Measurements from ENCODE around the gene RARB. TPM values are rescaled to one million over a fixed set of nuclear protein-coding genes. Genes with fewer than 3 reads are reported as not detected.

Gene RARB
- total and polyA plus RNA-seq, 9 of the 15 experiments (the other 6 are each of a cell fraction or from before 2014, with no cell fraction given), result 0.15 to 1.3 (median 0.27) TPM

DNA sequence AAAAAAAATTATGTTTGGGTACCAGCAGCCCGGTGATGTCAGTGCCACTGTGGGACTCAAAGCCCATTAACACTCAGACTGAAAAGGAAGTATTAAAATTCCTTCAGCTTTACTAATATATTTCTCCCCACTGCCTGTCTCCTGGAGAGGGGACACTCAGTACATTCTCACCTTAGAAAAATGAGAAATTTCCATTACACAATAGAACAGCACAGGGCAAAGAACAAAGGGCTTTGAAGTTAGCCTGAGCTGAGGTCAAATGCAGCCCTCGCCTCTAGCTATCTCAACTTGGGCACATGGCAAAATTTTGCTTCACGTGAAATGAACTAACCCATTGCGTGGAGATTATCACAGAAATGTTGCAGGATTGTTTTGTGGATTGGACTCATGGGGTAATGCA lies 80.8 kb downstream of the RARB start:
- 0% methylated on average over 4 of the region's 4 CpGs for WGBS (ENCODE audit: insufficient coverage, low coverage, missing lambda C conversion rate)
- no peak for FAIRE-seq
- Histone ChIP-seq H3K27me3 (ENCODE audit: control insufficient read depth in 2 of 2, insufficient read depth in 2 of 2, low read length in 2 of 2) (peaks cover 0 to 6% of the 10 kb centered on the region in 2 experiments; a peak in 2 of 5 replicates), H3K4me1 (replicated peaks in 1 of 2; ENCODE audit: control insufficient read depth in 2 of 2, insufficient read depth in 2 of 2, low read length in 2 of 2) (no peaks in the 10 kb centered on the region), H3K4me2 (ENCODE audit: insufficient read depth, low read length) (no peak overlapping the region), H3K9me1 (ENCODE audit: control insufficient read depth, insufficient read depth, low read length) (no peaks in the 10 kb centered on the region), H4K20me1 (replicated peaks; ENCODE audit: control insufficient read depth, insufficient read depth, low read length) (no peaks in the 10 kb centered on the region), H3K9me3 (replicated peaks; ENCODE audit: control insufficient read depth, insufficient read depth, low read depth, low read length) (no peaks in the 10 kb centered on the region), H2AFZ (ENCODE audit: low read depth, low read length) (no peak overlapping the region), H3K9ac (ENCODE audit: insufficient read depth in 1 of 2, low read depth in 2 of 2, low read length in 2 of 2) (no peak overlapping the region), H3K36me3 (ENCODE audit: control insufficient read depth, insufficient read depth, low read length) (no peaks in the 10 kb centered on the region), H3K27ac (ENCODE audit: extremely low read depth, low read depth, low read length) (no peak overlapping the region), H3K79me2 (ENCODE audit: control insufficient read depth, insufficient read depth, low read length) (no peaks in the 10 kb centered on the region), H3K4me3 (no peak overlapping the region)
- POLR2A ChIA-PET, result interaction anchor here (0.9 to 2.8 kb wide), 3 partner anchors 12 to 37 kb away, joined by 3 to 8 read pairs (median 4); no protein-coding TSS in a partner anchor
- no peak for DNase-seq (ENCODE audit: extremely low read depth in 1 of 4, low spot score in 3 of 4)
- no peak for ATAC-seq
- CTCF ChIA-PET (ENCODE audit: low intra/inter-chr PET ratio), result no interaction called here
- BruUV-seq (replicated peaks), result no TSS peak
- in situ Hi-C loops (cut with MboI) (no loop called here), intact Hi-C loops (cut with micrococcal nuclease) (no loop called here)
- TF ChIP-seq IRF1 (CRISPR knock-in tag; IDR thresholded peaks at IDR 0.05; ENCODE audit: borderline replicate concordance) (no peak), KLF6 (CRISPR knock-in tag; IDR thresholded peaks at IDR 0.05; ENCODE audit: borderline replicate concordance) (no peak), ZBTB8A (IDR thresholded peaks at IDR 0.05; ENCODE audit: partially characterized antibody) (no peak), E2F1 (CRISPR knock-in tag; IDR thresholded peaks at IDR 0.05) (no peak), SRSF1 (IDR thresholded peaks at IDR 0.05; ENCODE audit: low read depth, low read length) (no peak), WHSC1 (IDR thresholded peaks at IDR 0.05; ENCODE audit: low read length) (no peak), ZNF76 (CRISPR knock-in tag; IDR thresholded peaks at IDR 0.05; ENCODE audit: borderline replicate concordance) (no peak), ZNF395 (CRISPR knock-in tag; IDR thresholded peaks at IDR 0.05) (no peak), SRSF3 (IDR thresholded peaks at IDR 0.05; ENCODE audit: insufficient read depth, low read length) (no peak)

Data from K562 (cell line).